Thymus (tissue), 11 donors: ENCODE measurements around the gene TNXB. TPM values are rescaled to one million over a fixed set of nuclear protein-coding genes. Genes with fewer than 3 reads are reported as not detected.
"Not testable (repeated sequence)": the region's sequence is repeated elsewhere in the genome, so short reads cannot be mapped to it uniquely, and the experiment has no call there.

Experiments used
- DNase-seq, 9 donors: peaks; one replicate each; pipeline ENCODE4 v3.0.0-alpha.2; 2013; ENCODE audit warnings: low spot score in 9 of 9, low read depth in 6 of 9, missing footprints in 1 of 9
- H3K27ac ChIP-seq, 2 donors: one replicate each; pipeline ENCODE4 v1.5.1; 2013; ENCODE audit warnings: control low read depth in 1 of 2, low read depth in 1 of 2, low read length in 1 of 2, mild to moderate bottlenecking in 1 of 2, moderate library complexity in 1 of 2
- H3K27me3 ChIP-seq, 2 donors: one replicate each; pipeline ENCODE4 v1.5.1; 2013; ENCODE audit warnings: low read length in 1 of 2; ENCODE audit not compliant: control insufficient read depth in 2 of 2, insufficient read depth in 1 of 2
- H3K36me3 ChIP-seq, 2 donors: one replicate each; pipeline ENCODE4 v1.5.1; 2013; ENCODE audit warnings: low read length in 1 of 2, mild to moderate bottlenecking in 1 of 2, moderate library complexity in 1 of 2; ENCODE audit not compliant: control insufficient read depth in 2 of 2, insufficient read depth in 2 of 2
- H3K4me1 ChIP-seq, 2 donors: one replicate each; pipeline ENCODE4 v1.5.1; 2013; ENCODE audit warnings: low read length in 2 of 2; ENCODE audit not compliant: control insufficient read depth in 2 of 2, insufficient read depth in 2 of 2
- H3K4me3 ChIP-seq, 2 donors: one replicate each; pipeline ENCODE4 v1.5.1; 2013; ENCODE audit warnings: low read length in 2 of 2, control low read depth in 1 of 2, mild to moderate bottlenecking in 1 of 2
- H3K9me3 ChIP-seq, 2 donors: one replicate each; pipeline ENCODE4 v1.5.1; 2013; ENCODE audit warnings: low read length in 1 of 2, mild to moderate bottlenecking in 1 of 2; ENCODE audit not compliant: control insufficient read depth in 2 of 2, insufficient read depth in 1 of 2
- WGBS: extraction: QIAGEN DNeasy Blood & Tissue Kit; methylation state at CpG from one replicate; pipeline ENCODE4 v1.1.7; 2013; 5-methylcytosine and 5-hydroxymethylcytosine counted together
- polyA plus RNA-seq: library from polyadenylated mRNA; stranded (reverse); fragments of 200-250 nt; gene quantifications from one replicate; pipeline ENCODE4 v1.2.3, GENCODE V29; 2013
- total RNA-seq: library from RNA; stranded (reverse); fragments of 120-200 nt; gene quantifications from one replicate; pipeline ENCODE4 v1.2.4, GENCODE V29; 2013
- donor health status: healthy.

Gene TNXB
- total and polyA plus RNA-seq, 2 donors, result 2.1 to 8.3 TPM

DNA sequence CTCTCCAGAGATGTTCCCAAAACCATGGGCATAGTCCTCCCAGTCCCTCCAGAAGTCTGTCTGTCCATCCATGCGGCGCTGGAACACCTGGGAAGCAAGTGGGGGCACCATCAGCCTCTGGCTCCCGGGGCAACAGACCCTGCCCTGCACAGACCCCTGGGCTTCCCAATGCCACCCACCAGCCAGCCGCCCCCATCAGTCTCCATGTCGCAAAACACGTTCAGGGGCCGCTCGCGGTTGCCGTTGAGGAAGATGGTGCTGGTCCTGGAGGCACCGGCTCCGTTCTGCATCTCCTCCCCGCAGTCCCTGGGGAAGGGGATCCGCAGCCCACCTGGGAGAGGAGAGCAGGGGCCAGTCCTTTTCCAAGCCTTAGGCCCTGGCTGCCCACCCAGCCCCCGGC lies 66.9 kb downstream of the TNXB start:
- not testable (repeated sequence) for H3K4me3 ChIP-seq, H3K9me3 ChIP-seq, DNase-seq, H3K4me1 ChIP-seq, H3K27me3 ChIP-seq, H3K36me3 ChIP-seq, H3K27ac ChIP-seq
- WGBS, result 96% methylated on average over 14 of the region's 15 CpGs

GRCh38 chr6:32041385-32041784 lies 67.8 kb downstream of the TNXB start:
- not testable (repeated sequence) for H3K9me3 ChIP-seq, H3K4me3 ChIP-seq, H3K4me1 ChIP-seq, H3K27ac ChIP-seq, H3K36me3 ChIP-seq, DNase-seq, H3K27me3 ChIP-seq
- WGBS, result 71% methylated on average over 5 of the region's 10 CpGs

GRCh38 chr6:32041050-32041321 lies 68.2 kb downstream of the TNXB start:
- 85% methylated on average over 6 of the region's 13 CpGs for WGBS
- DNase-seq, result not testable (repeated sequence)

GRCh38 chr6:32040299-32041049 lies 68.7 kb downstream of the TNXB start:
- H3K36me3 ChIP-seq, H3K27me3 ChIP-seq, H3K9me3 ChIP-seq, DNase-seq, H3K4me1 ChIP-seq, H3K4me3 ChIP-seq, H3K27ac ChIP-seq: not testable (repeated sequence)
- 95% methylated on average over 24 of the region's 43 CpGs for WGBS

More at GRCh38 chr6:32041050-32041321, 68.2 kb downstream of the TNXB start:
- H3K4me1 ChIP-seq, H3K4me3 ChIP-seq, H3K9me3 ChIP-seq, H3K27ac ChIP-seq, H3K27me3 ChIP-seq, H3K36me3 ChIP-seq: not testable (repeated sequence)

DNA sequence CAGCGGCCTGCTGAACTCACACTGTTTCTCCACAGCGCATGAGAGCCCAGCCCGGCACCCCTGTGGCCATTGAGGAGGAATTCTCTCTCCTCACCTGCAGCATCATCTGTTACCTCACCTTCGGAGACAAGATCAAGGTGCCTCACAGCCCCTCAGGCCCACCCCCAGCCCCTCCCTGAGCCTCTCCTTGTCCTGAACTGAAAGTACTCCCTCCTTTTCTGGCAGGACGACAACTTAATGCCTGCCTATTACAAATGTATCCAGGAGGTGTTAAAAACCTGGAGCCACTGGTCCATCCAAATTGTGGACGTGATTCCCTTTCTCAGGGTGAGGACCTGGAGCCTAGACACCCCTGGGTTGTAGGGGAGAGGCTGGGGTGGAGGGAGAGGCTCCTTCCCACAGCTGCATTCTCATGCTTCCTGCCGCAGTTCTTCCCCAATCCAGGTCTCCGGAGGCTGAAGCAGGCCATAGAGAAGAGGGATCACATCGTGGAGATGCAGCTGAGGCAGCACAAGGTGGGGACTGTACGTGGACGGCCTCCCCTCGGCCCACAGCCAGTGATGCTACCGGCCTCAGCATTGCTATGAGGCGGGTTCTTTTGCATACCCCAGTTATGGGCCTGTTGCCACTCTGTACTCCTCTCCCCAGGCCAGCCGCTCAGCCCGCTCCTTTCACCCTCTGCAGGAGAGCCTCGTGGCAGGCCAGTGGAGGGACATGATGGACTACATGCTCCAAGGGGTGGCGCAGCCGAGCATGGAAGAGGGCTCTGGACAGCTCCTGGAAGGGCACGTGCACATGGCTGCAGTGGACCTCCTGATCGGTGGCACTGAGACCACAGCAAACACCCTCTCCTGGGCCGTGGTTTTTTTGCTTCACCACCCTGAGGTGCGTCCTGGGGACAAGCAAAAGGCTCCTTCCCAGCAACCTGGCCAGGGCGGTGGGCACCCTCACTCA lies 69.5 kb downstream of the TNXB start:
- not testable (repeated sequence) for DNase-seq, H3K4me1 ChIP-seq
- WGBS, result 87% methylated on average over 22 of the region's 24 CpGs

GRCh38 chr6:32038878-32039277 lies 70.3 kb downstream of the TNXB start:
- not testable (repeated sequence) for H3K36me3 ChIP-seq, H3K4me1 ChIP-seq, H3K9me3 ChIP-seq, H3K4me3 ChIP-seq, H3K27ac ChIP-seq, DNase-seq, H3K27me3 ChIP-seq
- WGBS, result 98% methylated on average over 4 of the region's 5 CpGs

More for the DNA sequence above, 69.5 kb downstream of the TNXB start:
- not testable (repeated sequence) for H3K4me3 ChIP-seq, H3K9me3 ChIP-seq, H3K27ac ChIP-seq, H3K36me3 ChIP-seq, H3K27me3 ChIP-seq

DNA sequence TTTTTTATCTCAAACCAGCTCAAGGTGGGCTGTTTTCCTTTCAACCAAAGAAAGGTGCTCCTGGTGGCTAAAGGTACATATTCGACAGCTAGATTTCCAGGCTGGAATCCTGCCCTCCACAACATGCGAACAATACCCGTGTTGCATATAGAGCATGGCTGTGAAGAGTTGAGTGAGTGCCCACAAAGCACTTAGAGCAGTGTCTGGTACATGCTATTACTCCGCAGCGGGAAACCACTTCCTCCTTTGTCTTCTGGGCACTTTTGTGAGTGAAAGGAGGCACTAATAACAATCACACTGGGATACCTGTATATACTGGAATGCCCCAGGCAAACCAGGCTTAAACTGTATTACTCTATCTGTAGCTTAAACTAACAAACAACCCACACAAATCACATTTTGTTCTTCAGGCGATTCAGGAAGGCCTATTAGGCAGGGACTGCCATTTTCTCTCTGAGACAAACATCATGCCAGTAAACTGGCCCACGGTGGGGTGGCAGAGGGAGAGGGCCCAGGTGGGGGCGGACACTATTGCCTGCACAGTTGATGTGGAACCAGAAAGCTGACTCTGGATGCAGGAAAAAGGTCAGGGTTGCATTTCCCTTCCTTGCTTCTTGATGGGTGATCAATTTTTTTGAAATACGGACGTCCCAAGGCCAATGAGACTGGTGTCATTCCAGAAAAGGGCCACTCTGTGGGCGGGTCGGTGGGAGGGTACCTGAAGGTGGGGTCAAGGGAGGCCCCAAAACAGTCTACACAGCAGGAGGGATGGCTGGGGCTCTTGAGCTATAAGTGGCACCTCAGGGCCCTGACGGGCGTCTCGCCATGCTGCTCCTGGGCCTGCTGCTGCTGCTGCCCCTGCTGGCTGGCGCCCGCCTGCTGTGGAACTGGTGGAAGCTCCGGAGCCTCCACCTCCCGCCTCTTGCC lies 71.3 kb downstream of the TNXB start, which contains the start of gene CYP21A2:
Gene CYP21A2, plus strand, starts transcription at position 818 of the 927 bp plus-strand sequence. Its CDS starts 8 bp downstream, at position 826.
- 84% methylated on average over 15 of the region's 19 CpGs for WGBS
- not testable (repeated sequence) for H3K27me3 ChIP-seq, DNase-seq, H3K36me3 ChIP-seq, H3K4me1 ChIP-seq, H3K9me3 ChIP-seq, H3K4me3 ChIP-seq, H3K27ac ChIP-seq

- H3K36me3 ChIP-seq, DNase-seq, H3K9me3 ChIP-seq, H3K4me3 ChIP-seq, H3K27ac ChIP-seq, H3K27me3 ChIP-seq, H3K4me1 ChIP-seq: not testable (repeated sequence)
- WGBS, result 63% methylated on average over 4 of the region's 5 CpGs
These were observed 72.0 kb downstream of the TNXB start for GRCh38 chr6:32037136-32037535.
